ENCODE results near the gene GORASP2. TPM values are rescaled to one million over a fixed set of nuclear protein-coding genes. Genes with fewer than 3 reads are reported as not detected.
A peak's percentile ranks its signal among the peaks of the same experiment; 100 is the strongest.

GORASP2 gene
- total RNA-seq, 1 donor from 2014 or later, result 67.1 TPM

- Mint-ChIP-seq H3K4me3 (no peak overlapping the region), H3K27ac (no peak overlapping the region), H3K4me1 (no peaks in the 10 kb centered on the region), H3K36me3 (peaks cover 30% of the 10 kb centered on the region), H3K27me3 (ENCODE audit: insufficient read depth, low read depth) (no peaks in the 10 kb centered on the region), H3K9me3 (no peaks in the 10 kb centered on the region)
- Histone ChIP-seq H4K20me1 (ENCODE audit: low read depth) (no peaks in the 10 kb centered on the region), H3K4me1 (no peaks in the 10 kb centered on the region), H3K79me2 (ENCODE audit: low read depth) (no peaks in the 10 kb centered on the region), H3K27me3 (no peaks in the 10 kb centered on the region), H3K9ac (no peak overlapping the region), H3F3A (ENCODE audit: low read depth) (peaks cover 14% of the 10 kb centered on the region), H3K4me2 (no peak overlapping the region), H3K4me3 (no peak overlapping the region), H3K27ac (no peak overlapping the region), H2AFZ (replicated peaks) (no peak overlapping the region), H3K9me3 (ENCODE audit: low read depth) (no peaks in the 10 kb centered on the region), H3K36me3 (no peaks in the 10 kb centered on the region)
- DNase-seq (ENCODE audit: low spot score), result peak; percentile 28
- TF ChIP-seq CTCF (IDR thresholded peaks at IDR 0.05) (peak; percentile 38), EZH2phosphoT487 (IDR thresholded peaks at IDR 0.05) (no peak)
Observed at GRCh38 chr2:170966648-170967396, 37.8 kb downstream of the GORASP2 start.

GRCh38 chr2:170967553-170967952, 38.5 kb downstream of the GORASP2 start:
- H3K36me3 Mint-ChIP-seq, result peaks cover 29% of the 10 kb centered on the region
- TF ChIP-seq EZH2 (IDR thresholded peaks at IDR 0.05) (no peak), EZH2phosphoT487 (IDR thresholded peaks at IDR 0.05) (no peak), CTCF (IDR thresholded peaks at IDR 0.05) (no peak)
- Histone ChIP-seq H4K20me1 (ENCODE audit: low read depth) (no peaks in the 10 kb centered on the region), H3F3A (ENCODE audit: low read depth) (peaks cover 14% of the 10 kb centered on the region), H2AFZ (replicated peaks) (no peak overlapping the region), H3K9me3 (ENCODE audit: low read depth) (no peaks in the 10 kb centered on the region), H3K4me3 (no peak overlapping the region), H3K27ac (no peak overlapping the region), H3K4me1 (no peaks in the 10 kb centered on the region), H3K79me2 (ENCODE audit: low read depth) (no peaks in the 10 kb centered on the region), H3K9ac (no peak overlapping the region), H3K36me3 (no peaks in the 10 kb centered on the region), H3K4me2 (no peak overlapping the region), H3K27me3 (no peaks in the 10 kb centered on the region)
- DNase-seq (ENCODE audit: low spot score), result no peak
- H3K9me3 Mint-ChIP-seq, result no peaks in the 10 kb centered on the region
- H3K4me1 Mint-ChIP-seq, result peaks cover 4% of the 10 kb centered on the region
- no peaks in the 10 kb centered on the region for H3K27me3 Mint-ChIP-seq (ENCODE audit: insufficient read depth, low read depth)
- no peak overlapping the region for H3K27ac Mint-ChIP-seq
- H3K4me3 Mint-ChIP-seq, result no peak overlapping the region

- no peaks in the 10 kb centered on the region for H3K79me2 ChIP-seq (ENCODE audit: low read depth)
- H3K27ac ChIP-seq, result peak overlapping the region; percentile 58
- no peak overlapping the region for H3K4me3 Mint-ChIP-seq
- no peaks in the 10 kb centered on the region for H3K9me3 Mint-ChIP-seq
- peaks cover 20% of the 10 kb centered on the region for H3F3A ChIP-seq (ENCODE audit: low read depth)
- peaks cover 4% of the 10 kb centered on the region for H3K27me3 ChIP-seq
- no peaks in the 10 kb centered on the region for H3K9me3 ChIP-seq (ENCODE audit: low read depth)
- H2AFZ ChIP-seq (replicated peaks), result no peak overlapping the region
- H3K27ac Mint-ChIP-seq, result no peak overlapping the region
- no peak overlapping the region for H3K4me3 ChIP-seq
- peaks cover 10% of the 10 kb centered on the region for H3K4me1 Mint-ChIP-seq
- H3K9ac ChIP-seq, result no peak overlapping the region
- H3K4me1 ChIP-seq, result peaks cover 4% of the 10 kb centered on the region
- no peaks in the 10 kb centered on the region for H4K20me1 ChIP-seq (ENCODE audit: low read depth)
- DNase-seq (ENCODE audit: low spot score), result no peak
- TF ChIP-seq CTCF (IDR thresholded peaks at IDR 0.05), result no peak
- no peak for TF ChIP-seq EZH2phosphoT487 (IDR thresholded peaks at IDR 0.05)
- TF ChIP-seq EZH2 (IDR thresholded peaks at IDR 0.05), result no peak
- H3K36me3 Mint-ChIP-seq, result peaks cover 27% of the 10 kb centered on the region
- H3K27me3 Mint-ChIP-seq (ENCODE audit: insufficient read depth, low read depth), result no peaks in the 10 kb centered on the region
- no peaks in the 10 kb centered on the region for H3K36me3 ChIP-seq
- no peak overlapping the region for H3K4me2 ChIP-seq
Observed at GRCh38 chr2:170968205-170969003, 39.4 kb downstream of the GORASP2 start.

All from neural progenitor cell (in vitro differentiated cells).